Right ventricle myocardium superior (tissue), 1 donor: ENCODE results near the gene XYLT1. TPM values are rescaled to one million over a fixed set of nuclear protein-coding genes. Genes with fewer than 3 reads are reported as not detected.
A peak's percentile ranks its signal among the peaks of the same experiment; 100 is the strongest.

ENCODE experiments used
- ATAC-seq: fragments of 200-7000 bp; cut with Tn5 transposase; one replicate; pipeline ENCODE4 v1.9.1; 2020; ENCODE audit warnings: mild to moderate bottlenecking; ENCODE audit not compliant: poor library complexity
- DNase-seq: peaks from one replicate; pipeline ENCODE4 v3.0.0-alpha.2; 2020
- intact Hi-C: fragments of 100-400 bp; cut with DNase I; formaldehyde crosslinking; loops from one replicate; pipeline ENCODE4 v1.11.2; 2022
- total RNA-seq: library from RNA; stranded (reverse); fragmentation: NEBNext Ultra II Directional; extraction: Animal tissue kit (Norgen Biotek cat#: 25700); gene quantifications from one replicate; pipeline ENCODE4 v1.2.1, GENCODE V29; 2021
- donor health status: DM: no; HTN: yes; CAD: no; lungs with severe emphysema.

Gene XYLT1
- total RNA-seq, 1 donor from 2014 or later: 1.7 TPM

- intact Hi-C loops: no loop called here
- ATAC-seq (no peak), DNase-seq (no peak)
These were observed 26.1 kb downstream of the XYLT1 start for GRCh38 chr16:17444658-17445057.

GRCh38 chr16:17440131-17440530 is 30.6 kb downstream of the XYLT1 start:
- intact Hi-C loops: no loop called here
- no peak for DNase-seq
- no peak for ATAC-seq

- intact Hi-C loops: no loop called here
- ATAC-seq (no peak), DNase-seq (no peak)
These were observed 31.2 kb downstream of the XYLT1 start for GRCh38 chr16:17439580-17439979.

GRCh38 chr16:17437981-17438380 is 32.8 kb downstream of the XYLT1 start:
- ATAC-seq (no peak), DNase-seq (no peak)
- intact Hi-C loops: no loop called here

GRCh38 chr16:17437127-17437720 is 33.5 kb downstream of the XYLT1 start:
- no peak for ATAC-seq
- intact Hi-C loops: no loop called here
- no peak for DNase-seq

GRCh38 chr16:17435318-17435717 is 35.4 kb downstream of the XYLT1 start:
- intact Hi-C loops: no loop called here
- no peak for DNase-seq
- ATAC-seq: no peak

- ATAC-seq (peak; percentile 89), DNase-seq (no peak)
- intact Hi-C loops: no loop called here
These were observed 36.9 kb downstream of the XYLT1 start for GRCh38 chr16:17433577-17434451.

- intact Hi-C loops: no loop called here
- ATAC-seq (peak; percentile 70), DNase-seq (no peak)
These were observed 37.7 kb downstream of the XYLT1 start for GRCh38 chr16:17432901-17433576.

- no peak for DNase-seq
- no peak for ATAC-seq
- intact Hi-C loops: no loop called here
These were observed 38.7 kb downstream of the XYLT1 start for GRCh38 chr16:17431968-17432625.

- DNase-seq (no peak), ATAC-seq (no peak)
- intact Hi-C loops: no loop called here
These were observed 39.7 kb downstream of the XYLT1 start for GRCh38 chr16:17431012-17431411.

- intact Hi-C loops: no loop called here
- ATAC-seq (no peak), DNase-seq (no peak)
These were observed 44.3 kb downstream of the XYLT1 start for GRCh38 chr16:17426451-17426850.

- DNase-seq (no peak), ATAC-seq (no peak)
- intact Hi-C loops: no loop called here
These were observed 46.0 kb downstream of the XYLT1 start for GRCh38 chr16:17424771-17425170.

- intact Hi-C loops: no loop called here
- ATAC-seq (no peak), DNase-seq (no peak)
These were observed 47.5 kb downstream of the XYLT1 start for GRCh38 chr16:17423221-17423620.

GRCh38 chr16:17420816-17421215 is 49.9 kb downstream of the XYLT1 start:
- ATAC-seq (no peak), DNase-seq (no peak)
- intact Hi-C loops: no loop called here

- intact Hi-C loops: no loop called here
- ATAC-seq: no peak
- DNase-seq: no peak
These were observed 51.5 kb downstream of the XYLT1 start for GRCh38 chr16:17419266-17419665.

GRCh38 chr16:17417740-17418139 is 53.0 kb downstream of the XYLT1 start:
- intact Hi-C loops: no loop called here
- ATAC-seq (no peak), DNase-seq (no peak)

GRCh38 chr16:17416461-17417311 is 54.1 kb downstream of the XYLT1 start:
- DNase-seq (peak; percentile 52), ATAC-seq (peak; percentile 75)
- intact Hi-C loops: no loop called here

GRCh38 chr16:17414916-17415315 is 55.8 kb downstream of the XYLT1 start:
- intact Hi-C loops: no loop called here

More at GRCh38 chr16:17414916-17415315, 55.8 kb downstream of the XYLT1 start:
- no peak for DNase-seq
- no peak for ATAC-seq
